ENCODE data around the gene CRCP.

DNA sequence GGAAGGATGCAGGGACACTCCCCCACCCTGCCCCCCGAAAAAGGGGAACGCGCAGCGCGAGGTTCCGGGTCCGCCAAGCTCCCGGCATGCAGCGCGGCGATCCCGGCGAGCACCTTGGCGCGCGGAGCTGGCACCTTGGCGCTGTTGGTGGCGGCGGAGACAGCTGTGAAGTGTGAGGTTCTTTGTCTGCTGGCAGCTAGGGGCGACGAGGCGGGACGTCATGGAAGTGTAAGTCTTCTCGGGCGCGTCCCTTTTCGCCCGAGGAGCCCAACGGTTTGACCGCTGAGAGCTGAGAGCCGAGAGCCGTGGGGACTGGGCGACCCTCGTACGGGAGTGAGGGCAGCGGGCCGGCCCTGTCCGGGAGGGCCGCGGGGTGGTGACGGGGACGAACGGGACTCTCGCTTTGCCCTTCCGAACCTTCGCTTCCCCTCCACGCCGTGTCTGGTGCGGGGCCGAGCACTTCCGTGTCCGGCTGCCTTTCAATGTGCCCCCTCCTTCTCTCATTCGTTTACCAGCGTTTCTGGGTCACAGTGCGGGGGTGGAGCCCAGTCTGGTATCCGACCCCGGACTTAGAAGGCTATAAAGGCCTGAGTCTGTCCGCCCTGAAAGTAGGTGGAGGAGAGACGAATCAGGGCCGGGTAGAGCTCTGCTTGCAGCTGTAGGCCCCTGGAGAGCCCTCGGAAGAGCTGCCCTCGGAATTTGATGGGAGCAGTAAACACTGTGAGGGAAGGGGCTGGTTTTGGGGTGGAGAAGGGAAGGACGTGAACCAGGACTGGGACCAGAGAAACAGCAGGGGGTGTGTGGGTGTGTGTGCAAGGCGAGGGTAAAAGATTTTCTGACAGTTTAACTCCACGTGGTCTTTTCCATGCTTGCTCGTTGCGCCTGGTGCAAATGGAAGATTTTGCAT, at the start of gene CRCP:
- TF ChIP-seq POLR2A (IDR thresholded peaks at IDR 0.05) = no peak
- TF ChIP-seq, protein P1, sequence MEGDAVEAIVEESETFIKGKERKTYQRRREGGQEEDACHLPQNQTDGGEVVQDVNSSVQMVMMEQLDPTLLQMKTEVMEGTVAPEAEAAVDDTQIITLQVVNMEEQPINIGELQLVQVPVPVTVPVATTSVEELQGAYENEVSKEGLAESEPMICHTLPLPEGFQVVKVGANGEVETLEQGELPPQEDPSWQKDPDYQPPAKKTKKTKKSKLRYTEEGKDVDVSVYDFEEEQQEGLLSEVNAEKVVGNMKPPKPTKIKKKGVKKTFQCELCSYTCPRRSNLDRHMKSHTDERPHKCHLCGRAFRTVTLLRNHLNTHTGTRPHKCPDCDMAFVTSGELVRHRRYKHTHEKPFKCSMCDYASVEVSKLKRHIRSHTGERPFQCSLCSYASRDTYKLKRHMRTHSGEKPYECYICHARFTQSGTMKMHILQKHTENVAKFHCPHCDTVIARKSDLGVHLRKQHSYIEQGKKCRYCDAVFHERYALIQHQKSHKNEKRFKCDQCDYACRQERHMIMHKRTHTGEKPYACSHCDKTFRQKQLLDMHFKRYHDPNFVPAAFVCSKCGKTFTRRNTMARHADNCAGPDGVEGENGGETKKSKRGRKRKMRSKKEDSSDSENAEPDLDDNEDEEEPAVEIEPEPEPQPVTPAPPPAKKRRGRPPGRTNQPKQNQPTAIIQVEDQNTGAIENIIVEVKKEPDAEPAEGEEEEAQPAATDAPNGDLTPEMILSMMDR (IDR thresholded peaks at IDR 0.05) = no peak

Data from testis (tissue), 2 donors.